Progenitor cell of endocrine pancreas (in vitro differentiated cells): ENCODE data around the gene NT5DC1. TPM values are rescaled to one million over a fixed set of nuclear protein-coding genes. Genes with fewer than 3 reads are reported as not detected.

ENCODE experiments used
- DNase-seq: peaks from one replicate; pipeline ENCODE4 v3.0.0; 2021; ENCODE audit warnings: low spot score; ENCODE audit not compliant: unreplicated experiment
- H3K27ac Mint-ChIP-seq: 2 replicates; pipeline ENCODE4 v1.8.0; 2021; ENCODE audit warnings: mild to moderate bottlenecking, moderate library complexity, mixed read lengths
- H3K27me3 Mint-ChIP-seq: 2 replicates; pipeline ENCODE4 v1.8.0; 2021; ENCODE audit warnings: mixed read lengths
- H3K36me3 Mint-ChIP-seq: 2 replicates; pipeline ENCODE4 v1.8.0; 2022; ENCODE audit warnings: mixed read lengths; ENCODE audit not compliant: insufficient read depth
- H3K4me1 Mint-ChIP-seq: 2 replicates; pipeline ENCODE4 v1.8.0; 2021; ENCODE audit warnings: low read depth, mixed read lengths
- H3K4me3 Mint-ChIP-seq: 2 replicates; pipeline ENCODE4 v1.8.0; 2021; ENCODE audit warnings: low read depth, mild to moderate bottlenecking, moderate library complexity, mixed read lengths
- H3K9me3 Mint-ChIP-seq: 2 replicates; pipeline ENCODE4 v1.8.0; 2021; ENCODE audit warnings: low read depth, mixed read lengths
- CTCF ChIP-seq: fragments of 200-600 bp; sonication (generic); IDR thresholded peaks from one replicate; pipeline ENCODE4 v1.5.0; 2021; ENCODE audit warnings: antibody characterized with exemption, mild to moderate bottlenecking; ENCODE audit not compliant: unreplicated experiment
- total RNA-seq: library from RNA; stranded (reverse); gene quantifications from 2 replicates; pipeline ENCODE4 v1.2.1, GENCODE V29; 2021

The NT5DC1 gene
- total RNA-seq, 1 donor from 2014 or later, result 54.9 TPM

DNA sequence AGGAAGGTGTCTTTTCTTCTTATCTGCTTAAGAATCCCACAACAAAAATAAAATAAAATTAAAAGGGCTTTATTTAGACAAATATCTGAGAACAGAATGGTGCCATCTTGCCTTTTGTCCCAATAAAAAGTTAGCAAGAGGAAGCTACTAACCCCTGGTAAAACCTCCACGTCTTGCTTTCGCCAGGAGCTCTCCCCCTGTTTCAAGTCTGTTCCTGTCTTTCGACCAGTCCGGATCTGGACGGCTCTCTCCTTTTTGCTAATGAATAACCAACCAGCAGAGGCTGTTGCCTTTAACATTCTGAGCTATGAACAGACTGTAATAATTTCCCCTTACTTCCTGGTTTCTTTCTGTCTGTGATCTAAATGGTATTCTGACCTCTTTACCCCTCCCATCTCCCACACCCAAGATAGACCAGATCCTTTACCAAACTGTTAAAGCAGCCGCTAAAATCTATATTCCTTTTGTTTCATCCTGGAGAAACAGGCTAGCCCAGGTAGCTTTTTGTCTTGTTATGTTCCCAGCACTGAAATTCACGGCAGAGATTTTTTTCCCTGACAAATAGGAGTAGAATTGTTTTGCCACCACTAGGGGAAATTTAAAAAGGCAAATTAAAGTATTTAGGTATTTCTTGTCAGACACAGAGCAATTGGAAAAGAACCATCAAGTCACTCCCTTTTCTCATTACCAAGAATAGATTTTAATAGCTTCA lies 39.9 kb upstream of the NT5DC1 start, which contains the start of gene FRK:
TSS of gene FRK (minus strand) at position 320 of the 712 bp plus-strand sequence. CDS start 580 bp downstream, outside the sequence.
- Mint-ChIP-seq H3K36me3 (no peaks in the 10 kb centered on the region), H3K4me1 (peaks cover 42% of the 10 kb centered on the region), H3K4me3 (peak within 1 kb of the TSS; percentile 84), H3K27ac (peak within 1 kb of the TSS; percentile 95), H3K9me3 (no peaks in the 10 kb centered on the region), H3K27me3 (no peaks in the 10 kb centered on the region)
- peak; percentile 28 for DNase-seq
- TF ChIP-seq CTCF, result peak; percentile 60

GRCh38 chr6:116062496-116062895 lies 38.2 kb upstream of the NT5DC1 start:
- no peak overlapping the region for H3K4me3 Mint-ChIP-seq
- H3K4me1 Mint-ChIP-seq, result peaks cover 39% of the 10 kb centered on the region
- H3K9me3 Mint-ChIP-seq, result no peaks in the 10 kb centered on the region
- no peaks in the 10 kb centered on the region for H3K27me3 Mint-ChIP-seq
- DNase-seq, result no peak
- no peak for TF ChIP-seq CTCF
- H3K27ac Mint-ChIP-seq, result no peak overlapping the region
- H3K36me3 Mint-ChIP-seq, result no peaks in the 10 kb centered on the region

DNA sequence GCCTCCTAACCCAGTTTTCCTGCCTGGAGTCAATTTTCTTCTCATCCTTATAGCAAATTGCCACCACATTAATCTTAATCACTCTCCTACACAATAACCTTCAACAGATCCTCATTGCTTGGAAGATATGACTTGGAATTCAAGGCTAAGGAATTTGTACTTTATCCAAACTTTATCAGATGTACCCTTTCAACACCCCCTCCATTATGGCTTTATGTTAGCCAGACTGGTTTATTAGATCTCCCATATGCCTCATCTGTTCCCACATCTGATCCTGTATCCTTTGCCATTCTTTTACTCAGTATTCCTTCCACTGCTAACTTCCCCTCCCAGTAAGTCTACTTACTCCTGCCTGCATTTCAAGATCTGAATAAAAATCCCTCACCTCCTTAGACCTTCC lies 36.0 kb upstream of the NT5DC1 start:
- TF ChIP-seq CTCF, result no peak
- H3K4me1 Mint-ChIP-seq, result peaks cover 25% of the 10 kb centered on the region

GRCh38 chr6:116066789-116067188 lies 33.9 kb upstream of the NT5DC1 start:
- Mint-ChIP-seq H3K27ac (no peak overlapping the region), H3K4me3 (no peak overlapping the region), H3K36me3 (no peaks in the 10 kb centered on the region), H3K27me3 (peaks cover 4% of the 10 kb centered on the region), H3K9me3 (no peaks in the 10 kb centered on the region), H3K4me1 (peaks cover 9% of the 10 kb centered on the region)
- no peak for TF ChIP-seq CTCF
- DNase-seq, result no peak

More for the DNA sequence above, 36.0 kb upstream of the NT5DC1 start:
- H3K4me3 Mint-ChIP-seq, result no peak overlapping the region
- H3K27me3 Mint-ChIP-seq, result peaks cover 3% of the 10 kb centered on the region
- H3K36me3 Mint-ChIP-seq, result no peaks in the 10 kb centered on the region
- no peak for DNase-seq
- no peak overlapping the region for H3K27ac Mint-ChIP-seq
- no peaks in the 10 kb centered on the region for H3K9me3 Mint-ChIP-seq

- Mint-ChIP-seq H3K36me3 (no peaks in the 10 kb centered on the region), H3K27ac (no peak overlapping the region), H3K9me3 (no peaks in the 10 kb centered on the region), H3K4me1 (peaks cover 10% of the 10 kb centered on the region), H3K27me3 (peaks cover 4% of the 10 kb centered on the region), H3K4me3 (no peak overlapping the region)
- TF ChIP-seq CTCF, result no peak
- no peak for DNase-seq
Observed at GRCh38 chr6:116070101-116070500, 30.6 kb upstream of the NT5DC1 start.
